NCI-H524 (cell line): ENCODE data around the gene PGAM2.

Experiments used
- DNase-seq, 2 experiments: peaks; one replicate each; lab custom pipeline; 2025; lab: John Stamatoyannopoulos, UW

PGAM2 gene

GRCh38 chr7:44103566-44103922 is 38.2 kb upstream of the PGAM2 start:
- DNase-seq, result no peak

DNA sequence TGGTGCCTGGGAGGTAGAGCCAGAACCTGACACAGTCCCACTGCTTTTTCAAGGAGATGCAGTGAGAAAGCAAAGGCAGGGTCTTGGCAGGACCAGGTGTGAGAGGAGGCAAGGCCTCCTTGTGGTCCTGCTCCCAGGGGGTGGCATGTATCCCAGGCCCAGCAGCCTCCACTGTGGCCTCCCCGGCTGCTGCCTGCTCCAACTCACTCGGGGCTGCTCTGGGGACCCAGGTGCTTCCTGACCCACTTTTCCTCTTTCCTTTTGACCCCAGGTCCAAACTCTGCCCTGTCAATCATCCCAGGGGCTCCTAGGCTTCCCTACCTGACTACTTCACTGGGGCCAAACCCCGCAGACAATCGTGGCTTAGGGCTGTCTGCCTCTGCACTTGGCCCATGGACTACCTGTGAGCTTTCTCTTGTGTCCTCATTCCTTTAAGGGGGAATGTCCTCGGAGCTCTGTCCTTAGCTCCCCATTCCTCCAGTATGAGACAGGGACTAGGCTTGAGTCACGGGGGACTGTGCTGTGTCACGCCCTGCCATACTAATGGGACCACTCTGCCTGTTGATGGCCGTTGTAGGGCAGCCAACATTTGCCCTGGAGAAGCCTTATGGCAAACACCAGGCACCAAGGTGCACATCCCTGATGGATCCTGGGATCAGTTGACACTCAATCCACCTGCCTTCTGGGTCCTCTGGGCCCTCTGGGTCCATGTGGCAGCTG is 37.6 kb upstream of the PGAM2 start:
- DNase-seq, result no peak

- no peak for DNase-seq
Observed at GRCh38 chr7:44101966-44102845, 36.8 kb upstream of the PGAM2 start.

DNA sequence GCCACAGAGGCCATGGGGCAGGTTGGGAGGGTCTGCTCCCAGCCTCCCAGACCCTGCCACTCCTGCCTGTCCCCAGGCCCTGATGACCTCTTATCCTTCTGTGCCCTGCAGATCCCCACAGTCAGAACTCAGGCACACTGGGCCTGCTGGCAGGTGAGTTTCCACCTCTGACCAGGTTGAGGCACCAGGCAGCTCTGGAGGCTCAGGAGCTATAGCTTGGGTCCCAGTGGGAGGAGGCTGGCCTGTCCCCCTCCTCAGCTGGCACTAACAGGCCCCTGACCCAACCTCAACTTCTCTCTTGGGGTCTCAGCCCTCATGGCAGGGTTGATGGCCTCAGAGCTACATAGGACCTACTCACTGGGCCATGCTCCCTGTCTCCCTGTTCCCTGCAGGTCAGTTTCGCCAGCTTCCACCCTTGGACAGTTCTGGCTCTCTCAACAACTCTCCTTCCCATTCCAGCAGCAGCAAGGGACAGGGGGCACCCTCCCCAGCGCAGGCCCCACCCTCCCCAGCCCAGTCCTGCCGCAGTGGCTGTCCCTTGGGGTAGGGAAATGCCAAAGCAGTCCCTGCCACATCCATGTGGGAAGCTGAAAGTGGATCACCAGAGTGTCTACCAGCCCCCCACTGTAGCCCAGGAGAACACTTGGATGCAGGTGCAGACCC is 36.1 kb upstream of the PGAM2 start:
- DNase-seq, result no peak

GRCh38 chr7:44100458-44101302 is 35.3 kb upstream of the PGAM2 start:
- DNase-seq, result no peak

GRCh38 chr7:44099669-44100068 is 34.3 kb upstream of the PGAM2 start:
- DNase-seq, result no peak

- DNase-seq, result no peak
Observed at GRCh38 chr7:44098092-44099068, 33.0 kb upstream of the PGAM2 start.

- no peak for DNase-seq
Observed at GRCh38 chr7:44097064-44097932, 31.9 kb upstream of the PGAM2 start.

- no peak for DNase-seq
Observed at GRCh38 chr7:44096326-44096881, 31.0 kb upstream of the PGAM2 start.

- no peak for DNase-seq
Observed at GRCh38 chr7:44095781-44096180, 30.4 kb upstream of the PGAM2 start.

- DNase-seq, result no peak
Observed at GRCh38 chr7:44094883-44095592, 29.7 kb upstream of the PGAM2 start.

GRCh38 chr7:44094365-44094764 is 29.0 kb upstream of the PGAM2 start:
- DNase-seq, result no peak

GRCh38 chr7:44093102-44093641 is 27.8 kb upstream of the PGAM2 start:
- DNase-seq, result no peak

DNA sequence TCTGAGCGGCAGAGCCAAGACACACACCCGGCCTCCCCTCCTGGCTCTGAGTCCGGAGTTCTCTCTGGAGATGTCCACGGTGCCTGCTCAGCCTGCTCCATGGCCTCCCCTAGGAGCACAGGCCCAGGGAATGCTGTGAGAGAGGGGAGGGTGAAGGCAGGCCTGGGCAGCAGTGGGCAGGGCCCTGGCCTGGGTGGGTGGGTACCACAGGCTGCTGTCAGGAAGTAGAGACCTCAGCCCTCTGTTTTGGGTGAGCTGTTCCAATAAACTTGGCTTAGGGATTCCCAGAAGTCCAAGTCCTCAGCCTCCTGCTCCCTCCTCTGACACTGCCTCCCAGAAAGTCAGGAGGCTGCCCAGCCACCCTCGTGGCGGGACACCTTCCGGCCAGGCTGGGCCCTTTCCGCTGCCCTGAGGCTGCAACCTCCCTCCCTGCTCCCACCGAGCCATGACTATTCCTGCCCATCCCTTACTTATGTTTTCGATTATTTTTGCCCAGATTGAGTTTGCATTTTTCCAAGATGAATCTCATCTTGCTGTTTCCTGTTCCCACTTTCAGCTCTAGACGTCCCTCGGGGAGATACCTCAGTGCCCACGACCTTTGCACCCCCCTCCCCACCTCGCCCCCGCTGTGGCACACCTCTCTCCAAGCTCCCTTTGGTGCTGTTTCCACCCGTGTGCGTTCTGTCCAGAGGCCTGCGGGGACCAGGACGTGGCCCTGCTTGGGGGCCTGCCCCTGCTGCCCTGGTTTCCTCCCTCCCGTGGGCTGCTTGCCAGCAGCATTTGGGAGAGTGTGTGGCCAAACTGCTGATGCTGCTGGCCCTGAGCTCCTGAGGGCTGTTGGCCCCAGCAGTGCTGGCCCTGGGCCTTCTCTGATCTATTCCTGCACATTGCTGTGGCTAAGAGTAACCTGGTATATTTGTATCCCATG is 22.8 kb upstream of the PGAM2 start:
- DNase-seq, result no peak

GRCh38 chr7:44086627-44087026 is 21.3 kb upstream of the PGAM2 start:
- no peak for DNase-seq

GRCh38 chr7:44085546-44085945 is 20.2 kb upstream of the PGAM2 start:
- no peak for DNase-seq

- no peak for DNase-seq
Observed at GRCh38 chr7:44084701-44085100, 19.3 kb upstream of the PGAM2 start.
